Sigmoid colon (tissue), 3 donors: Measurements from ENCODE around the gene LRP10.

Experiments used
- CTCF ChIP-seq, 4 experiments: fragments of 450-650 bp in 3 of 4; fragments of 200-600 bp in 1 of 4; IDR thresholded peaks; one replicate each; pipeline ENCODE4 v1.5.1; 2016 to 2019; ENCODE audit warnings: antibody characterized with exemption in 4 of 4, mild to moderate bottlenecking in 3 of 4, moderate library complexity in 2 of 4
- POLR2A ChIP-seq, 2 donors: fragments of 450-650 bp; IDR thresholded peaks; one replicate each; pipeline ENCODE4 v1.6.1; 2016; ENCODE audit warnings: antibody characterized with exemption in 2 of 2, mild to moderate bottlenecking in 2 of 2, moderate library complexity in 2 of 2

- TF ChIP-seq CTCF (IDR thresholded peaks at IDR 0.05) (no peak), POLR2A (IDR thresholded peaks at IDR 0.05) (peak; percentile 49 to 55)
These were observed 33.6 kb upstream of the LRP10 start for GRCh38 chr14:22837750-22838538.
